ENCODE data around the gene NF2. TPM values are rescaled to one million over a fixed set of nuclear protein-coding genes. Genes with fewer than 3 reads are reported as not detected.

Gene NF2
- total and polyA plus RNA-seq, 10 of the 15 experiments (the other 5 are each of a cell fraction or from before 2014, with no cell fraction given), result 2.2 to 49.8 (median 22.5) TPM

- in situ Hi-C loops (cut with MboI) (loop anchor here (5.0 kb wide), 1 partner anchor 457 kb away; no protein-coding TSS in a partner anchor), intact Hi-C loops (cut with micrococcal nuclease; ENCODE audit: unreplicated experiment) (no loop called here)
- BruUV-seq (replicated peaks), result no TSS peak
- H3K79me2 ChIP-seq (ENCODE audit: control insufficient read depth, insufficient read depth, low read length), result peaks cover 4% of the 10 kb centered on the region
- H3K4me3 ChIP-seq, result no peak overlapping the region
- H3K36me3 ChIP-seq (ENCODE audit: control insufficient read depth in 2 of 2, insufficient read depth in 2 of 2, low read length in 1 of 2), result no peaks in the 10 kb centered on the region; a peak in 1 of 4 replicates
- H4K20me1 ChIP-seq (ENCODE audit: control insufficient read depth, insufficient read depth), result no peaks in the 10 kb centered on the region
- no peaks in the 10 kb centered on the region for H3K9me3 ChIP-seq (replicated peaks; ENCODE audit: control insufficient read depth, insufficient read depth, low read length)
- RAD21 ChIA-PET (ENCODE audit: unreplicated experiment), result interaction anchor here (1.0 to 1.5 kb wide), 2 partner anchors 16 to 60 kb away, joined by 3 read pairs; no protein-coding TSS in a partner anchor
- TF ChIP-seq MYC (IDR thresholded peaks at IDR 0.05; ENCODE audit: insufficient read depth, insufficient read length, insufficient replicate concordance, low read length, severe bottlenecking), result no peak
- TF ChIP-seq MTA2 (IDR thresholded peaks at IDR 0.05; ENCODE audit: low read depth), result no peak
- no peak for TF ChIP-seq EP300 (IDR thresholded peaks at IDR 0.05; ENCODE audit: borderline replicate concordance in 1 of 2, control insufficient read depth in 1 of 2, low read depth in 2 of 2, low read length in 2 of 2)
- TF ChIP-seq MYB (IDR thresholded peaks at IDR 0.05; ENCODE audit: borderline replicate concordance, low read depth, low read length), result no peak
- TF ChIP-seq RBBP5 (conservative IDR thresholded peaks at IDR 0.05), result no peak
- no peak for TF ChIP-seq IKZF1 (conservative IDR thresholded peaks at IDR 0.05)
- no peak for TF ChIP-seq MEF2B (IDR thresholded peaks at IDR 0.05; ENCODE audit: partially characterized antibody, poor library complexity, severe bottlenecking)
- TF ChIP-seq MXI1 (IDR thresholded peaks at IDR 0.05; ENCODE audit: low read depth, low read length), result no peak
- no peak for TF ChIP-seq CHD1 (IDR thresholded peaks at IDR 0.05; ENCODE audit: low read depth, low read length)
- TF ChIP-seq, protein P1, sequence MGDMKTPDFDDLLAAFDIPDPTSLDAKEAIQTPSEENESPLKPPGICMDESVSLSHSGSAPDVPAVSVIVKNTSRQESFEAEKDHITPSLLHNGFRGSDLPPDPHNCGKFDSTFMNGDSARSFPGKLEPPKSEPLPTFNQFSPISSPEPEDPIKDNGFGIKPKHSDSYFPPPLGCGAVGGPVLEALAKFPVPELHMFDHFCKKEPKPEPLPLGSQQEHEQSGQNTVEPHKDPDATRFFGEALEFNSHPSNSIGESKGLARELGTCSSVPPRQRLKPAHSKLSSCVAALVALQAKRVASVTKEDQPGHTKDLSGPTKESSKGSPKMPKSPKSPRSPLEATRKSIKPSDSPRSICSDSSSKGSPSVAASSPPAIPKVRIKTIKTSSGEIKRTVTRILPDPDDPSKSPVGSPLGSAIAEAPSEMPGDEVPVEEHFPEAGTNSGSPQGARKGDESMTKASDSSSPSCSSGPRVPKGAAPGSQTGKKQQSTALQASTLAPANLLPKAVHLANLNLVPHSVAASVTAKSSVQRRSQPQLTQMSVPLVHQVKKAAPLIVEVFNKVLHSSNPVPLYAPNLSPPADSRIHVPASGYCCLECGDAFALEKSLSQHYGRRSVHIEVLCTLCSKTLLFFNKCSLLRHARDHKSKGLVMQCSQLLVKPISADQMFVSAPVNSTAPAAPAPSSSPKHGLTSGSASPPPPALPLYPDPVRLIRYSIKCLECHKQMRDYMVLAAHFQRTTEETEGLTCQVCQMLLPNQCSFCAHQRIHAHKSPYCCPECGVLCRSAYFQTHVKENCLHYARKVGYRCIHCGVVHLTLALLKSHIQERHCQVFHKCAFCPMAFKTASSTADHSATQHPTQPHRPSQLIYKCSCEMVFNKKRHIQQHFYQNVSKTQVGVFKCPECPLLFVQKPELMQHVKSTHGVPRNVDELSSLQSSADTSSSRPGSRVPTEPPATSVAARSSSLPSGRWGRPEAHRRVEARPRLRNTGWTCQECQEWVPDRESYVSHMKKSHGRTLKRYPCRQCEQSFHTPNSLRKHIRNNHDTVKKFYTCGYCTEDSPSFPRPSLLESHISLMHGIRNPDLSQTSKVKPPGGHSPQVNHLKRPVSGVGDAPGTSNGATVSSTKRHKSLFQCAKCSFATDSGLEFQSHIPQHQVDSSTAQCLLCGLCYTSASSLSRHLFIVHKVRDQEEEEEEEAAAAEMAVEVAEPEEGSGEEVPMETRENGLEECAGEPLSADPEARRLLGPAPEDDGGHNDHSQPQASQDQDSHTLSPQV (IDR thresholded peaks at IDR 0.05), result no peak
- TF ChIP-seq ZSCAN29 (IDR thresholded peaks at IDR 0.05), result no peak
- no peak for TF ChIP-seq KDM1A (IDR thresholded peaks at IDR 0.05; ENCODE audit: borderline replicate concordance)
- TF ChIP-seq POLR2AphosphoS2 (IDR thresholded peaks at IDR 0.05; ENCODE audit: low read depth, low read length), result no peak
- no peak for TF ChIP-seq ETV6 (conservative IDR thresholded peaks at IDR 0.05 in 1 of 2, IDR thresholded peaks at IDR 0.05 in 1 of 2; ENCODE audit: borderline replicate concordance in 1 of 2, low read depth in 1 of 2)
- no peak for TF ChIP-seq JUND (IDR thresholded peaks at IDR 0.05; ENCODE audit: low read depth, low read length)
- TF ChIP-seq, protein P2, sequence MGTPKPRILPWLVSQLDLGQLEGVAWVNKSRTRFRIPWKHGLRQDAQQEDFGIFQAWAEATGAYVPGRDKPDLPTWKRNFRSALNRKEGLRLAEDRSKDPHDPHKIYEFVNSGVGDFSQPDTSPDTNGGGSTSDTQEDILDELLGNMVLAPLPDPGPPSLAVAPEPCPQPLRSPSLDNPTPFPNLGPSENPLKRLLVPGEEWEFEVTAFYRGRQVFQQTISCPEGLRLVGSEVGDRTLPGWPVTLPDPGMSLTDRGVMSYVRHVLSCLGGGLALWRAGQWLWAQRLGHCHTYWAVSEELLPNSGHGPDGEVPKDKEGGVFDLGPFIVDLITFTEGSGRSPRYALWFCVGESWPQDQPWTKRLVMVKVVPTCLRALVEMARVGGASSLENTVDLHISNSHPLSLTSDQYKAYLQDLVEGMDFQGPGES (IDR thresholded peaks at IDR 0.05), result no peak
- no peak for TF ChIP-seq SP1 (IDR thresholded peaks at IDR 0.05; ENCODE audit: low read depth, low read length)
- no peak for TF ChIP-seq ATF3 (IDR thresholded peaks at IDR 0.05; ENCODE audit: borderline replicate concordance, extremely low read depth, low read depth, low read length)
- TF ChIP-seq ZZZ3 (IDR thresholded peaks at IDR 0.05; ENCODE audit: control insufficient read depth, insufficient read length, low read depth), result no peak
- CTCF ChIA-PET, result interaction anchor here (0.6 to 1.9 kb wide), 5 partner anchors 26 to 462 kb away, joined by 3 to 7 read pairs (median 3); no protein-coding TSS in a partner anchor
- no peaks in the 10 kb centered on the region for H3K4me1 ChIP-seq (ENCODE audit: control insufficient read depth, insufficient read depth, low read length)
- no peak overlapping the region for H2AFZ ChIP-seq (ENCODE audit: control insufficient read depth, low read depth, low read length)
- POLR2A ChIA-PET, result no interaction called here
- H3K27me3 ChIP-seq (replicated peaks in 1 of 2; ENCODE audit: control insufficient read depth in 2 of 2, insufficient read depth in 2 of 2, low read length in 1 of 2), result no peaks in the 10 kb centered on the region
- SMC1A ChIA-PET (ENCODE audit: uncharacterized antibody, unreplicated experiment), result no interaction called here
- no peak for FAIRE-seq
- H3K4me2 ChIP-seq (ENCODE audit: control insufficient read depth, insufficient read depth), result no peak overlapping the region
- no peak for DNase-seq (ENCODE audit: low read depth, low spot score)
- WGBS (ENCODE audit: insufficient coverage, insufficient replicate concordance, low lambda C conversion rate, missing lambda C conversion rate), result 95% methylated on average over 2 of the region's 2 CpGs
- no peak overlapping the region for H3K27ac ChIP-seq (ENCODE audit: control insufficient read depth, insufficient read depth)
- ATAC-seq, result no peak
- no peak overlapping the region for H3K9ac ChIP-seq (ENCODE audit: control insufficient read depth, insufficient read depth, low read length)
Measured at GRCh38 chr22:29629903-29630516, 26.6 kb downstream of the NF2 start.

Data from GM12878 (cell line).